Coronary artery (tissue), 2 donors: ENCODE results near the gene GREM1.

Experiments
- DNase-seq: peaks from one replicate; pipeline ENCODE4 v3.0.0-alpha.2; 2017; ENCODE audit warnings: low spot score
- H3K27ac ChIP-seq, 2 donors: fragments of 200-600 bp; sonication (generic); one replicate each; pipeline ENCODE4 v1.5.1; 2016 to 2019
- H3K4me3 ChIP-seq: fragments of 200-600 bp; sonication (generic); 2 replicates; pipeline ENCODE4 v1.5.1; 2016; ENCODE audit warnings: mild to moderate bottlenecking, moderate library complexity
- CTCF ChIP-seq: fragments of 200-600 bp; sonication (generic); IDR thresholded peaks from one replicate; pipeline ENCODE4 v1.5.1; 2019; ENCODE audit warnings: antibody characterized with exemption

The GREM1 gene

GRCh38 chr15:32738666-32739065 is 20.9 kb downstream of the GREM1 start:
- H3K4me3 ChIP-seq: no peak overlapping the region
- H3K27ac ChIP-seq: no peak overlapping the region
- no peak for DNase-seq
- TF ChIP-seq CTCF: no peak

- DNase-seq: no peak
- no peak for TF ChIP-seq CTCF
- Histone ChIP-seq H3K4me3 (no peak overlapping the region), H3K27ac (no peak overlapping the region)
Measured at GRCh38 chr15:32739522-32740063, 21.8 kb downstream of the GREM1 start.

- no peak for DNase-seq
- Histone ChIP-seq H3K4me3 (no peak overlapping the region), H3K27ac (no peak overlapping the region)
- TF ChIP-seq CTCF: no peak
Measured at GRCh38 chr15:32743411-32744140, 25.8 kb downstream of the GREM1 start.

GRCh38 chr15:32746116-32746857 is 28.5 kb downstream of the GREM1 start:
- Histone ChIP-seq H3K4me3 (no peak overlapping the region), H3K27ac (no peak overlapping the region)
- no peak for TF ChIP-seq CTCF
- DNase-seq: no peak

- H3K4me3 ChIP-seq: no peak overlapping the region
- TF ChIP-seq CTCF: no peak
- H3K27ac ChIP-seq: no peak overlapping the region
- DNase-seq: no peak
Measured at GRCh38 chr15:32747921-32748342, 30.1 kb downstream of the GREM1 start.

GRCh38 chr15:32750979-32751378 is 33.2 kb downstream of the GREM1 start:
- Histone ChIP-seq H3K27ac (no peak overlapping the region), H3K4me3 (no peak overlapping the region)
- no peak for TF ChIP-seq CTCF
- no peak for DNase-seq

- DNase-seq: no peak
- Histone ChIP-seq H3K4me3 (no peak overlapping the region), H3K27ac (no peak overlapping the region)
- TF ChIP-seq CTCF: no peak
Measured at GRCh38 chr15:32757426-32757825, 39.6 kb downstream of the GREM1 start.
